ENCODE data around the gene SCAI. TPM values are rescaled to one million over a fixed set of nuclear protein-coding genes. Genes with fewer than 3 reads are reported as not detected.

SCAI gene
- polyA plus RNA-seq, 2 of the 4 experiments (the other 2 are of a cell fraction), result 2.1 to 5.0 TPM

GRCh38 chr9:125106285-125106893, 36.9 kb downstream of the SCAI start:
- Histone ChIP-seq H3K27ac (no peak overlapping the region), H3K9me3 (no peaks in the 10 kb centered on the region), H3K4me2 (no peak overlapping the region), H3K4me3 (no peak overlapping the region), H3K4me1 (no peaks in the 10 kb centered on the region)
- no peak for FAIRE-seq
- POLR2A ChIA-PET, result no interaction called here
- no peak for DNase-seq (ENCODE audit: low read depth in 1 of 2, low spot score in 1 of 2)
- CTCF ChIA-PET, result interaction anchor here (0.6 to 1.0 kb wide), 3 partner anchors 12 to 63 kb away, joined by 3 to 4 read pairs (median 4); no protein-coding TSS in a partner anchor
- TF ChIP-seq REST (IDR thresholded peaks at IDR 0.05), result no peak
- TF ChIP-seq MAZ (IDR thresholded peaks at IDR 0.05; ENCODE audit: borderline replicate concordance, low read depth, low read length), result no peak
- no peak for TF ChIP-seq HEYL (CRISPR knock-in tag; IDR thresholded peaks at IDR 0.05)
- TF ChIP-seq HOXB5 (CRISPR knock-in tag; IDR thresholded peaks at IDR 0.05), result no peak
- TF ChIP-seq MYC (IDR thresholded peaks at IDR 0.05; ENCODE audit: borderline replicate concordance, low read length), result no peak
- TF ChIP-seq BCL3 (IDR thresholded peaks at IDR 0.05), result no peak
- TF ChIP-seq E2F6 (IDR thresholded peaks at IDR 0.05; ENCODE audit: borderline replicate concordance, low read depth), result no peak
- no peak for TF ChIP-seq ZSCAN20 (CRISPR knock-in tag; IDR thresholded peaks at IDR 0.05)
- ATAC-seq, result no peak

GRCh38 chr9:125103770-125104460, 39.4 kb downstream of the SCAI start:
- no peak for TF ChIP-seq BCL3 (IDR thresholded peaks at IDR 0.05)
- no peak for TF ChIP-seq ZFP36 (IDR thresholded peaks at IDR 0.05; ENCODE audit: borderline replicate concordance, partially characterized antibody)
- no peak for TF ChIP-seq JUN (IDR thresholded peaks at IDR 0.05)
- TF ChIP-seq CBX2 (IDR thresholded peaks at IDR 0.05; ENCODE audit: borderline replicate concordance, low read depth), result no peak
- no peak for TF ChIP-seq MAX (IDR thresholded peaks at IDR 0.05)
- TF ChIP-seq GATA3 (IDR thresholded peaks at IDR 0.05; ENCODE audit: borderline replicate concordance), result no peak
- no peak for TF ChIP-seq FOSB (CRISPR knock-in tag; IDR thresholded peaks at IDR 0.05)
- no peak for TF ChIP-seq RNF2 (IDR thresholded peaks at IDR 0.05; ENCODE audit: borderline replicate concordance, low read depth)
- no peak for TF ChIP-seq RFX5 (IDR thresholded peaks at IDR 0.05)
- no peak for TF ChIP-seq POLR2A (IDR thresholded peaks at IDR 0.05; ENCODE audit: low read length)
- no peak for TF ChIP-seq PBX3 (IDR thresholded peaks at IDR 0.05)
- no peak for TF ChIP-seq HOXA7 (CRISPR knock-in tag; IDR thresholded peaks at IDR 0.05)
- Histone ChIP-seq H3K4me3 (no peak overlapping the region), H3K4me2 (no peak overlapping the region), H3K9me3 (no peaks in the 10 kb centered on the region), H3K4me1 (no peaks in the 10 kb centered on the region), H3K27ac (no peak overlapping the region)
- no peak for DNase-seq (ENCODE audit: low read depth in 1 of 2, low spot score in 1 of 2)
- 84% methylated on average over 3 of the region's 3 CpGs for WGBS (ENCODE audit: missing lambda C conversion rate)
- no peak for ATAC-seq
- ChIA-PET CTCF (no interaction called here), POLR2A (no interaction called here)
- no peak for FAIRE-seq
